ENCODE data around the gene PTGES.

DNA sequence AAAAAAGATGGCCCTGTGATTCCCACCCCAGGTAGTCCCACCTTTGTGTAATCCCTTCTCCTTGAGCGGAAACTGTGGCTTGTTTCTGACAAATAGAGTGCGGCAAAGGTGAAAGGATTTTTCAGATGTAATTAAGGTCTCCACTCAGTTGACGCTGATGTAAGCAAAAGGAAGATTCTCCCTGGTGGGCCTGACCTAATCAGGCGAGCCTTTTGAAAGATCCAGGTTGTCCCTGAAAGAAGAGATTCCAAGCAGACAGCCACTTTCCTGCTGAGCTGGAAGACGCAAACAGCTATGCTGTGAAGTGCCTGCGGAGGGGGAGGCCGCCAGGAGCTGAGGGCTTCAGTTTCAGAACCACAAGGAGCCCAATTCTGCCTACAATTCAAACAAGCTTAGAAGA, 24.1 kb downstream of the PTGES start:
- TF ChIP-seq, protein P1, sequence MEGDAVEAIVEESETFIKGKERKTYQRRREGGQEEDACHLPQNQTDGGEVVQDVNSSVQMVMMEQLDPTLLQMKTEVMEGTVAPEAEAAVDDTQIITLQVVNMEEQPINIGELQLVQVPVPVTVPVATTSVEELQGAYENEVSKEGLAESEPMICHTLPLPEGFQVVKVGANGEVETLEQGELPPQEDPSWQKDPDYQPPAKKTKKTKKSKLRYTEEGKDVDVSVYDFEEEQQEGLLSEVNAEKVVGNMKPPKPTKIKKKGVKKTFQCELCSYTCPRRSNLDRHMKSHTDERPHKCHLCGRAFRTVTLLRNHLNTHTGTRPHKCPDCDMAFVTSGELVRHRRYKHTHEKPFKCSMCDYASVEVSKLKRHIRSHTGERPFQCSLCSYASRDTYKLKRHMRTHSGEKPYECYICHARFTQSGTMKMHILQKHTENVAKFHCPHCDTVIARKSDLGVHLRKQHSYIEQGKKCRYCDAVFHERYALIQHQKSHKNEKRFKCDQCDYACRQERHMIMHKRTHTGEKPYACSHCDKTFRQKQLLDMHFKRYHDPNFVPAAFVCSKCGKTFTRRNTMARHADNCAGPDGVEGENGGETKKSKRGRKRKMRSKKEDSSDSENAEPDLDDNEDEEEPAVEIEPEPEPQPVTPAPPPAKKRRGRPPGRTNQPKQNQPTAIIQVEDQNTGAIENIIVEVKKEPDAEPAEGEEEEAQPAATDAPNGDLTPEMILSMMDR (IDR thresholded peaks at IDR 0.05; ENCODE audit: insufficient read depth, low read depth, low read length), result no peak
- TF ChIP-seq EZH2 (IDR thresholded peaks at IDR 0.05; ENCODE audit: insufficient read depth, low read length), result no peak
